Spleen (tissue), 11 donors: ENCODE results near the gene TP53I3. TPM values are rescaled to one million over a fixed set of nuclear protein-coding genes. Genes with fewer than 3 reads are reported as not detected.
"Not testable (repeated sequence)": the region's sequence is repeated elsewhere in the genome, so short reads cannot be mapped to it uniquely, and the experiment has no call there.

Source experiments
- DNase-seq: peaks from one replicate; pipeline ENCODE4 v3.0.0-alpha.2; 2020
- H3K27ac ChIP-seq, 8 donors: fragments of 200-600 bp; sonication (generic) in 7 of 8; 1 replicate in 4 of 8; 2 replicates in 4 of 8; pipeline versions ENCODE4 v1.5.0 to v1.8.0; 2016 to 2021; ENCODE audit warnings: inconsistent platforms in 4 of 8, mild to moderate bottlenecking in 4 of 8, moderate library complexity in 1 of 8
- H3K27me3 ChIP-seq, 7 donors: fragments of 200-600 bp; sonication (generic) in 6 of 7; replicated peaks in 1 of 7; 1 replicate in 4 of 7; 2 replicates in 3 of 7; pipeline versions ENCODE4 v1.5.0 to v1.8.0; 2016 to 2021; ENCODE audit warnings: inconsistent platforms in 3 of 7, mild to moderate bottlenecking in 1 of 7
- H3K36me3 ChIP-seq, 6 donors: fragments of 200-600 bp; sonication (generic) in 5 of 6; 1 replicate in 4 of 6; 2 replicates in 2 of 6; pipeline versions ENCODE4 v1.5.0 to v1.8.0; 2016 to 2021; ENCODE audit warnings: inconsistent platforms in 2 of 6
- H3K4me1 ChIP-seq, 6 donors: fragments of 200-600 bp; sonication (generic) in 5 of 6; 1 replicate in 3 of 6; 2 replicates in 3 of 6; pipeline versions ENCODE4 v1.5.0 to v1.8.0; 2016 to 2021; ENCODE audit warnings: inconsistent platforms in 3 of 6
- H3K4me3 ChIP-seq, 8 donors: fragments of 200-600 bp; sonication (generic) in 7 of 8; 1 replicate in 4 of 8; 2 replicates in 4 of 8; pipeline versions ENCODE4 v1.5.0 to v1.8.0; 2016 to 2021; ENCODE audit warnings: inconsistent platforms in 4 of 8, mild to moderate bottlenecking in 4 of 8, moderate library complexity in 2 of 8
- H3K9me3 ChIP-seq, 8 donors: fragments of 200-600 bp; sonication (generic) in 7 of 8; 1 replicate in 4 of 8; 2 replicates in 4 of 8; pipeline versions ENCODE4 v1.5.0 to v1.8.0; 2016 to 2021; ENCODE audit warnings: inconsistent platforms in 4 of 8
- POLR2A ChIP-seq, 3 donors: fragments of 450-650 bp; IDR thresholded peaks; one replicate each; pipeline ENCODE4 v1.5.1; 2017; ENCODE audit warnings: antibody characterized with exemption in 3 of 3, mild to moderate bottlenecking in 1 of 3
- POLR2AphosphoS5 ChIP-seq, 3 donors: sonication (generic); formaldehyde crosslinking; IDR thresholded peaks; one replicate each; pipeline ENCODE4 v1.5.1; 2017; ENCODE audit warnings: antibody characterized with exemption in 3 of 3
- WGBS, 5 donors: extraction: QIAGEN DNeasy Blood & Tissue Kit in 3 of 5; methylation state at CpG; one replicate each; pipeline versions ENCODE4 v1.1.5 to v1.1.7; 2013 to 2018; 5-methylcytosine and 5-hydroxymethylcytosine counted together
- intact Hi-C: fragments of 100-400 bp; cut with DNase I; formaldehyde crosslinking; loops from one replicate; pipeline ENCODE4 v1.15.0; 2023; ENCODE audit warnings: low total_unique reads
- polyA plus RNA-seq, 3 donors: library from polyadenylated mRNA; stranded (reverse); fragments of 200-250 nt; gene quantifications; one replicate each; pipeline ENCODE4 v1.2.1, GENCODE V29; 2013
- small RNA-seq, 4 donors: library from RNA; depleted of rRNA; stranded (forward); fragments of <200 nt; gene quantifications; one replicate each; pipeline ENCODE3, GENCODE V24; 2016
- total RNA-seq, 7 donors: library from RNA; depleted of rRNA in 3 of 7; stranded (reverse); fragments of >200 nt in 3 of 7; fragmentation: NEBNext Ultra II Directional in 4 of 7; extraction: Animal tissue kit (Norgen Biotek cat#: 25700) in 4 of 7; gene quantifications; one replicate each; pipeline versions ENCODE4 v1.1.0 to v1.2.1, GENCODE V29; 2016 to 2021
- TF ChIP-seq, protein P1 (sequence below), 11 experiments: fragments of 200-600 bp in 7 of 11; fragments of 450-650 bp in 4 of 11; sonication (generic) in 4 of 11; IDR thresholded peaks in 8 of 11; conservative IDR thresholded peaks in 3 of 11; 1 replicate in 7 of 11; 2 replicates in 4 of 11; pipeline versions ENCODE4 v1.4.0 to v1.8.0; 2016 to 2021; ENCODE audit warnings: antibody characterized with exemption in 11 of 11, inconsistent platforms in 4 of 11, mild to moderate bottlenecking in 1 of 11
- donor health status: healthy with polysubstance abuse.
- donor health status: DM: no; HTN: no; CAD: no; lungs with moderate emphysema.
- donor health status: DM: no; HTN: no; CAD: no.
- donor health status: Bipolar disorder and iron deficiency.
- donor health status: healthy.
- donor health status: DM: no; HTN: no; CAD: no.
- donor health status: DM: yes; HTN: yes; CAD: no.

Gene TP53I3
- total and polyA plus RNA-seq, 10 donors = 7.1 to 17.6 (median 10.7) TPM

DNA sequence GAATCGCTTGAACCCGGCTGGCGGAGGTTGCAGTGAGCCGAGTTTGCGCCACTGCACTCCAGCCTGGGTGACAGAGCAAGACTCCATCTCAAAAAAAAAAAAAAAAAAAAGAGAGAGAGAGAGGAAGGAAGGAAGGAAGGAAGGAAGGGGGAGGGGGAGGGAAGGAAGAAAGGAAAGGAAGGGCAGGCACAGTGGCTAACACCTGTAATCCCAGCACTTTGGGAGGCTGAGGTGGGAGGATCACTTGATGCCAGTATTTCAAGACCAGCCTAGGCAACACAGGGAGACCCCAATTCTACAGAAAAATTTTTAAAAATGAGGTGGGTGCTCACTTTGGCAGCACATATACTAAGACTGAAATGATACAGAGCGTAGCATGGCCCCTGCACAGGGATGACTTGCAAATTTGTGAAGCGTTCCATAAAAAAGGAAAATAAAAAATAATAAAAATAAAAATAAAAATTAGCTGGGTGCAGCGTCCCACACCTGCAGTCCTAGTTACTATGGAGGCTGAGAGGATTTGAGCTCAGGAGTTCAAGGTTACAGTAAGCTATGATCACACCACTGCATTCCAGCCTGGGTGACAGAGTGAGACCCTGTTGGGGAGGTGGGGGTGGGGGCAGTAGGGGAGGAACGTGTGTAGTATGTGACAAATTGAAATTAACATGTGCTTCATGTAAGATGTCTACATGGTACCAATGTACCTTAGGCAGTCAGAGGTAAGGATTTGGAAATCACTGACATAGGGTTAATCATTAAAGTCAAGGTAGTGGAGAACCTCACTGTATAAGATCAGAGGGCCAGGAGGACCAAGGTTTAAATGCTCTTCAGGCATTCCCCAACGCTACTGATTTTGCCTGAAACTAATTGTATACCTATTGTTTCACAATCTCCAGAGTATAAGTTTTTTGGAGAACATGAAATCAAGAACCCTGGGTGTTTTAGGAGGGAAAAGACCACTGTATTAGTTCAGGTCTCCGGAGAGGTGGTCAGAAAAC, 38.8 kb downstream of the TP53I3 start:
- H3K4me3 ChIP-seq = peak overlapping the region in 5 of 8 donors; percentile 1 to 82 (median 70)
- no peak overlapping the region for H3K27ac ChIP-seq
- intact Hi-C loops = no loop called here
- no peaks in the 10 kb centered on the region for H3K36me3 ChIP-seq
- WGBS, 5 donors = 82 to 91% (median 84%) methylated on average over 11 of the region's 11 CpGs
- no peaks in the 10 kb centered on the region for H3K9me3 ChIP-seq
- peaks cover 18 to 51% (median 37%) of the 10 kb centered on the region in 6 donors for H3K4me1 ChIP-seq
- TF ChIP-seq, protein P1, sequence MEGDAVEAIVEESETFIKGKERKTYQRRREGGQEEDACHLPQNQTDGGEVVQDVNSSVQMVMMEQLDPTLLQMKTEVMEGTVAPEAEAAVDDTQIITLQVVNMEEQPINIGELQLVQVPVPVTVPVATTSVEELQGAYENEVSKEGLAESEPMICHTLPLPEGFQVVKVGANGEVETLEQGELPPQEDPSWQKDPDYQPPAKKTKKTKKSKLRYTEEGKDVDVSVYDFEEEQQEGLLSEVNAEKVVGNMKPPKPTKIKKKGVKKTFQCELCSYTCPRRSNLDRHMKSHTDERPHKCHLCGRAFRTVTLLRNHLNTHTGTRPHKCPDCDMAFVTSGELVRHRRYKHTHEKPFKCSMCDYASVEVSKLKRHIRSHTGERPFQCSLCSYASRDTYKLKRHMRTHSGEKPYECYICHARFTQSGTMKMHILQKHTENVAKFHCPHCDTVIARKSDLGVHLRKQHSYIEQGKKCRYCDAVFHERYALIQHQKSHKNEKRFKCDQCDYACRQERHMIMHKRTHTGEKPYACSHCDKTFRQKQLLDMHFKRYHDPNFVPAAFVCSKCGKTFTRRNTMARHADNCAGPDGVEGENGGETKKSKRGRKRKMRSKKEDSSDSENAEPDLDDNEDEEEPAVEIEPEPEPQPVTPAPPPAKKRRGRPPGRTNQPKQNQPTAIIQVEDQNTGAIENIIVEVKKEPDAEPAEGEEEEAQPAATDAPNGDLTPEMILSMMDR (IDR thresholded peaks at IDR 0.05 in 8 of 11, conservative IDR thresholded peaks at IDR 0.05 in 3 of 11) = no peak
- no peak for TF ChIP-seq POLR2AphosphoS5 (IDR thresholded peaks at IDR 0.05)
- TF ChIP-seq POLR2A (IDR thresholded peaks at IDR 0.05) = no peak
- DNase-seq = no peak
- peaks cover 0 to 27% (median 0%) of the 10 kb centered on the region in 7 donors for H3K27me3 ChIP-seq

DNA sequence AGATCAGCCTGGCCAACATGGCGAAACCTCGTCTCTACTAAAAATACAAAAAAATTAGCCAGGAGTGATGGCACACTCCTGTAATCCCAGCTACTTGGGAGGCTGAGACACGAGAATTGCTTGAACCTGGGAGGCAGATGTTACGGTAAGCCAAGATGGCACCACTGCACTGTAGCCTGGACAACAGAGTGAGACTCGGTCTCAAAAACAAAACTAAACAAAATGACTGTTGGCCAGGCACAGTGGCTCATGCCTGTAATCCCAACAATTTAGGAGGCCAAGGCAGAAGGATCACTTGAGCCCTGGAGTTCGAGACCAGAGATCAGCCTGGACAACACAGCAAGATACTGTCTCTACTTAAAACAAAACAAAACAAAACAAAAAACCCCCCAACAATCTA, 41.5 kb downstream of the TP53I3 start:
- H3K4me3 ChIP-seq, H3K27me3 ChIP-seq, H3K27ac ChIP-seq, H3K9me3 ChIP-seq, DNase-seq, intact Hi-C loops: not testable (repeated sequence)
- 94 to 100% (median 96%) methylated on average over 6 of the region's 6 CpGs for WGBS, 5 donors
- Histone ChIP-seq H3K4me1 (peaks cover 8 to 30% (median 19%) of the 10 kb centered on the region in 6 donors), H3K36me3 (peaks cover 0 to 18% (median 13%) of the 10 kb centered on the region in 6 donors)

DNA sequence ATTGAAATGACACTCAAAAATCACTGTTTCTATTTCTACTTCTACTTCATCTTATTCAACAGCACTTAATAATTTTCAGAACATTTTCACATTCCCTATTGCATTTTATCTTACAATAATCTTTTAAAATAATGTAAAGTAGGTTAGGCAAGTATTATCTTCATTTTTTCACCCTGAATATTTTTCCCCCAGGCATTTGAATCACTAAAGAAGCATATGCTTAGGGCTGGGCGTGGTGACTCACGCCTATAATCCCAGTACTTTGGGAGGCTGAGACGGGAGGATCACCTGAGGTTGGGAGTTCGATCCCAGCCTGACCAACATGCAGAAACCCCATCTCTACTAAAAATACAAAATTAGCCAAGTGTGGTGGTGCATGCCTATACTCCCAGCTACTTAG, 44.1 kb downstream of the TP53I3 start:
- H3K4me1 ChIP-seq = peaks cover 0 to 25% (median 0%) of the 10 kb centered on the region in 6 donors
- no peaks in the 10 kb centered on the region for H3K27me3 ChIP-seq
- no peak for DNase-seq
- TF ChIP-seq POLR2A (IDR thresholded peaks at IDR 0.05) (no peak), POLR2AphosphoS5 (IDR thresholded peaks at IDR 0.05) (no peak)
- TF ChIP-seq, protein P1 (IDR thresholded peaks at IDR 0.05 in 8 of 11, conservative IDR thresholded peaks at IDR 0.05 in 3 of 11) = no peak
- no peaks in the 10 kb centered on the region for H3K9me3 ChIP-seq
- no peak overlapping the region for H3K27ac ChIP-seq
- 88 to 99% (median 99%) methylated on average over 4 of the region's 4 CpGs for WGBS, 5 donors
- H3K4me3 ChIP-seq = no peak overlapping the region
- intact Hi-C loops = no loop called here
- H3K36me3 ChIP-seq = peaks cover 0 to 37% (median 19%) of the 10 kb centered on the region in 6 donors

DNA sequence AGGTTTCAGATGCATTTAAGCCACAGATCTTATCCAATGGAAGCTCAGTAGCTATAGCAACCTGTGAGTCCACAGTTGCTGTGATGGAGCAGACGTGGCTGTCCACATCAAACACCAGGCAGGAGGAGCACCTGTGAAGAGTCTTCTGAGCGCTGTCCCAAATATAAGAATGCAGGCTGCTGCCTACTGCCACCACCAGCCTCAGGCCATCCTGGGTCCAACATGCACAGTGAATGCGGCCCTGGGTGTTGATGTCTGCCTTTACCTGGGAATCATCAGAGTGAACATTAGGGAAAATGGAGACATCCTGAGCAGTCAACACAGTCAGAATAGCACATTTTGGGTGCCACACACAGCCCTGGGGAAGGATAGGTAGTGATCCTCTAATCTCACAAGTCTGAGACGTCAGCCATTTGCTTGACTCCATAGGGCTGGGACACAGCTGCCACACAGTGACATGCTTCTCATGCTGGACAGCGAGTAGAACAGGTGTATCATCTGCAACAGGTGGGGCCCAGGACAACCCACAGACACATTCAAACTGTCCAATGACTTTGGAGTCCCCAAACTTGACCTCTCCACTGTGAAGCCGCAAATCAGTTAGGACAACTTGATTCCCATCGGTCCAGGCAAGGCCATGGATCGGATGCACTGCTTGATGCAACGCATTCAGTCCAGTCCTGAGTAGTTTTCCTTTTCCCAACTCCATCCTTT, 45.7 kb downstream of the TP53I3 start:
- no peak overlapping the region for H3K27ac ChIP-seq
- H3K27me3 ChIP-seq = no peaks in the 10 kb centered on the region
- WGBS, 5 donors = 88 to 96% (median 93%) methylated on average over 9 of the region's 9 CpGs
- no peak for TF ChIP-seq POLR2AphosphoS5 (IDR thresholded peaks at IDR 0.05)
- no peak for TF ChIP-seq POLR2A (IDR thresholded peaks at IDR 0.05)
- TF ChIP-seq, protein P1 (IDR thresholded peaks at IDR 0.05 in 8 of 11, conservative IDR thresholded peaks at IDR 0.05 in 3 of 11) = no peak
- no peak overlapping the region for H3K4me3 ChIP-seq
- peaks cover 0 to 21% (median 0%) of the 10 kb centered on the region in 6 donors for H3K4me1 ChIP-seq
- intact Hi-C loops = no loop called here
- H3K36me3 ChIP-seq = peaks cover 0 to 37% (median 19%) of the 10 kb centered on the region in 6 donors
- DNase-seq = no peak
- no peaks in the 10 kb centered on the region for H3K9me3 ChIP-seq

Small RNA genes lying within 50 kb of the gene (small RNA-seq; reads per million reads assigned to genes)
- 0 reads per million in 4 donors for gene RNU6-370P

Other genes with a start within 250 kb of the TP53I3 start
- 10 to 100 TPM; 33.4 to 61.2 (median 37.9) TPM for gene ATAD2B, start 157.7 kb downstream of the TP53I3 start, total RNA-seq
- gene ATAD2B, start 157.7 kb downstream of the TP53I3 start, polyA plus RNA-seq = 1 to 10 TPM; 4.4 to 4.8 (median 4.5) TPM
- gene UBXN2A, start 144.4 kb downstream of the TP53I3 start, total RNA-seq = 10 to 100 TPM in 1 of 7 donors, 1 to 10 TPM in 6; 8.2 to 12.4 (median 9.2) TPM
- 1 to 10 TPM; 4.3 to 6.6 (median 4.4) TPM for gene UBXN2A, start 144.4 kb downstream of the TP53I3 start, polyA plus RNA-seq
- gene MFSD2B, start 74.7 kb downstream of the TP53I3 start, total RNA-seq = 1 to 10 TPM in 4 of 7 donors, under 1 TPM in 3; 0.32 to 3.1 (median 1.0) TPM
- gene MFSD2B, start 74.7 kb downstream of the TP53I3 start, polyA plus RNA-seq = under 1 TPM; 0.09 to 0.29 (median 0.13) TPM
- 10 to 100 TPM in 4 of 7 donors, 1 to 10 TPM in 3; 7.0 to 13.1 (median 10.5) TPM for gene WDCP, start 37.4 kb downstream of the TP53I3 start, total RNA-seq
- gene WDCP, start 37.4 kb downstream of the TP53I3 start, polyA plus RNA-seq = 1 to 10 TPM; 2.9 to 4.1 (median 3.9) TPM
- gene FKBP1B, start 35.1 kb downstream of the TP53I3 start, total RNA-seq = 1 to 10 TPM; 2.4 to 5.1 (median 3.8) TPM
- 1 to 10 TPM; 2.6 to 3.9 (median 3.3) TPM for gene FKBP1B, start 35.1 kb downstream of the TP53I3 start, polyA plus RNA-seq
- 10 to 100 TPM; 47.2 to 71.1 (median 55.4) TPM for gene SF3B6, start 8.5 kb downstream of the TP53I3 start, total RNA-seq
- gene SF3B6, start 8.5 kb downstream of the TP53I3 start, polyA plus RNA-seq = 100 to 1,000 TPM in 2 of 3 donors, 10 to 100 TPM in 1; 67.5 to 114 (median 107) TPM
- 1 to 10 TPM in 1 of 7 donors, under 1 TPM in 2, not detected in 4; 0.60 to 1.2 (median 0.89) TPM for gene PFN4, start 38.5 kb upstream of the TP53I3 start, total RNA-seq
- 1 to 10 TPM in 1 of 3 donors, under 1 TPM in 2; 0.35 to 1.3 (median 0.55) TPM for gene PFN4, start 38.5 kb upstream of the TP53I3 start, polyA plus RNA-seq
- gene FAM228B, start 38.6 kb upstream of the TP53I3 start, total RNA-seq = 10 to 100 TPM; 18.7 to 37.7 (median 32.4) TPM
- gene FAM228B, start 38.6 kb upstream of the TP53I3 start, polyA plus RNA-seq = 10 to 100 TPM; 12.8 to 26.5 (median 17.0) TPM
- 1 to 10 TPM in 4 of 7 donors, under 1 TPM in 3; 0.27 to 1.9 (median 1.2) TPM for gene FAM228A, start 90.2 kb upstream of the TP53I3 start, total RNA-seq
- under 1 TPM; 0.21 to 0.80 (median 0.26) TPM for gene FAM228A, start 90.2 kb upstream of the TP53I3 start, polyA plus RNA-seq